ENCODE results near the gene TBC1D9.

- TF ChIP-seq CTCF (IDR thresholded peaks at IDR 0.05) (no peak), POLR2A (IDR thresholded peaks at IDR 0.05) (no peak)
Measured at GRCh38 chr4:140735317-140735716, 20.9 kb downstream of the TBC1D9 start.
